ENCODE measurements around the gene MORN4.

The MORN4 gene

DNA sequence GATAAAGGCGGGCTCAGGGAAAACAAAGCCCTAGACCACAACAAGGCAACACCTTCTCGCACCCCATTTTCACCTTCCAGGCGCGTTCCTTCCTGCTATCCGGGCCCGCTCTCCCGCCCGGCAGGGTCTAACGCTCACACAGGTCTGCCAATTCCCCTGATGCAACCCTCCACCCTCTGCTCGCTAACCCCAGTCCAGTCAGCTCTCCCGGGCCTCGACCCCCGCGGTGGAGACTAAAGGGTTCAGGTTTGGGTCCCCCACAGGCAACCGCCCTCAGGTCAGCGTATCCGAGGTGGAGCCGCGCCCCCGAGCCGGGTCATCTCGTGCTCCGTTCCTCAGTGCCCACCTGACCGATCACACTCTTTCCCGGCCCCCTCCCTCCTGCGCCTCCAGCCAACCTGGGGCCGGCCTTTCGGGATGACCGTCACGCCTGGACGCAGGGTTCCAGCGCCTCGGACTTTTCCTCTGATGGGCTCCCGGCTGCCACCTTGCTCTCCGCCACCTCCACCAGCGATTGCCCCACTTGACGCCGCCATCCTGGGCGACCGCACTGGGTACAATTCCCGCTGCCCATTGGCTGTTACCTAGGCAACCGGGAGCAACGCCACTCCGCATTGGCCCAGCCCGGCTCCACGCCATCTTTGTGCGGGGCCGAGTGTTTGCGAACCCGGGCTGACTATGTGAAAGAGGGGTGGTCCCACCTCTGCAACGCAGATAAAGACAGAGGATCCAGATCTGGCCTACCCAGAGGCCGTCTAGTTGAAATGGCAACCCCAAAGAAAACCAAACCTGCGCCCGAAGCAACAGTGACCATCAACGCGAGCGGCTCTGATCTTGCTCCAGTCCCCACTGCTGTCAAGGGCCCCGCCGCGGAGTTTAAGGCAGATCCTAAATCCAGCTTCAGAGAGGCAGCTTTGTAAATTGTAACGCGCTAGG is at the start of gene MORN4:
Gene MORN4, minus strand, starts transcription at position 552 of the 936 bp plus-strand sequence. CDS start 13,847 bp downstream, outside the sequence.
- peak; percentile 94 for DNase-seq (ENCODE audit: low spot score)
- peak within 1 kb of the TSS; percentile 97 for H3K4me3 ChIP-seq
- peak within 1 kb of the TSS; percentile 54 to 74 for H3K27ac ChIP-seq
- no peak for TF ChIP-seq CTCF (IDR thresholded peaks at IDR 0.05)

DNA sequence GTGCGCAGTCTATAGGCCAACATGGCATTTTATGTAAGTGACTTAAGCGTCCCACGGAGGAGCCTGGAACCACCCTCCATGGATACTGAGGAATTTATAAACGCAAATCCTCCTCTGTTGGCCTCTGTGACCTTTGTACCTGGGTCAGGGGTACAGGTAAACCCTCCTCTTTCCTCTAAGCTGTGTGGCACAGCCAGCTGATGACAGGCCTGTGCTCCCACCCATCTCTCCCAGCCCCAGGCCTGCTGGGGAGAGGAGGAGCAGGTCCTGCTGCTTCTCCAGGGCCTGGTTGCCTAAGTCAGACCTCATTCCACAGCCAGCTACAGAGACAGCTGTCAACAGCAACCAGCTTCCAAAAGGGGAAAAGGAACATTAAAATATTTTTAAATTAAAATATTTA is 48.7 kb upstream of the MORN4 start:
- Histone ChIP-seq H3K4me3 (no peak overlapping the region), H3K27ac (no peak overlapping the region)
- DNase-seq (ENCODE audit: low spot score), result no peak
- no peak for TF ChIP-seq CTCF (IDR thresholded peaks at IDR 0.05)

DNA sequence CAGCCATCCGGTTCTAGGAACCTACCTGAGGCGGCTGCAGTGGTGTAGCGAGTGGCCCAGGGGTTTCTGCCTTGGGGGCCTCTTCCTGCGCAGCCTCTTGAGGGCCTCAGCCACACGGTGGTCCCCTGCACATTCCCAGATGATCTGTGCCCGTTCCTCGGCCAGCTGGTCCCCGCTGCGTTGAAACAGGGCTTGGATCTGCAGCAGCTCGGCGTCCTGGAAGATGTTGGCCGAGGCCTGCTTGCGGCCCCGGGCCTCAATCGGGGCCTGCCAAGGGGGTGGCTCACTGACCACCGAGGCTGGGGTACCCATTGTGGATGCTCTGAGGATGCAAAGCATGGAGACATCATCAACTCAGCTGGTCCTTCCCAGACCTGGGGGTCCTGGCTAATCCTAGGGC is 46.3 kb upstream of the MORN4 start:
- no peak for TF ChIP-seq CTCF (IDR thresholded peaks at IDR 0.05)
- Histone ChIP-seq H3K27ac (no peak overlapping the region), H3K4me3 (no peak overlapping the region)
- no peak for DNase-seq (ENCODE audit: low spot score)

- DNase-seq (ENCODE audit: low spot score), result no peak
- TF ChIP-seq CTCF (IDR thresholded peaks at IDR 0.05), result peak; percentile 88
- H3K27ac ChIP-seq, result peak overlapping the region in 1 of 2 donors; percentile 49
- no peak overlapping the region for H3K4me3 ChIP-seq
Observed at GRCh38 chr10:97676770-97677581, 43.7 kb upstream of the MORN4 start.

- TF ChIP-seq CTCF (IDR thresholded peaks at IDR 0.05), result no peak
- Histone ChIP-seq H3K27ac (no peak overlapping the region), H3K4me3 (no peak overlapping the region)
- DNase-seq (ENCODE audit: low spot score), result no peak
Observed at GRCh38 chr10:97675222-97675621, 41.9 kb upstream of the MORN4 start.

GRCh38 chr10:97673736-97674525 is 40.6 kb upstream of the MORN4 start:
- Histone ChIP-seq H3K4me3 (no peak overlapping the region), H3K27ac (no peak overlapping the region)
- DNase-seq (ENCODE audit: low spot score), result no peak
- TF ChIP-seq CTCF (IDR thresholded peaks at IDR 0.05), result no peak

Measured in coronary artery (tissue), 2 donors.